ENCODE measurements around the gene PERM1.

GRCh38 chr1:937521-937920 lies 44.4 kb downstream of the PERM1 start:
- TF ChIP-seq YY1 (IDR thresholded peaks at IDR 0.05; ENCODE audit: insufficient read depth, insufficient replicate concordance, low read depth, low read length) = no peak
- TF ChIP-seq CTCF (CRISPR knock-in tag; IDR thresholded peaks at IDR 0.05) = no peak
